Measurements from ENCODE around the gene GPR146. TPM values are rescaled to one million over a fixed set of nuclear protein-coding genes. Genes with fewer than 3 reads are reported as not detected.
"Not testable (repeated sequence)": the region's sequence is repeated elsewhere in the genome, so short reads cannot be mapped to it uniquely, and the experiment has no call there.

GPR146 gene, protein sequence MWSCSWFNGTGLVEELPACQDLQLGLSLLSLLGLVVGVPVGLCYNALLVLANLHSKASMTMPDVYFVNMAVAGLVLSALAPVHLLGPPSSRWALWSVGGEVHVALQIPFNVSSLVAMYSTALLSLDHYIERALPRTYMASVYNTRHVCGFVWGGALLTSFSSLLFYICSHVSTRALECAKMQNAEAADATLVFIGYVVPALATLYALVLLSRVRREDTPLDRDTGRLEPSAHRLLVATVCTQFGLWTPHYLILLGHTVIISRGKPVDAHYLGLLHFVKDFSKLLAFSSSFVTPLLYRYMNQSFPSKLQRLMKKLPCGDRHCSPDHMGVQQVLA
- 3.1 TPM for total RNA-seq
- 43.9 TPM for polyA plus RNA-seq

DNA sequence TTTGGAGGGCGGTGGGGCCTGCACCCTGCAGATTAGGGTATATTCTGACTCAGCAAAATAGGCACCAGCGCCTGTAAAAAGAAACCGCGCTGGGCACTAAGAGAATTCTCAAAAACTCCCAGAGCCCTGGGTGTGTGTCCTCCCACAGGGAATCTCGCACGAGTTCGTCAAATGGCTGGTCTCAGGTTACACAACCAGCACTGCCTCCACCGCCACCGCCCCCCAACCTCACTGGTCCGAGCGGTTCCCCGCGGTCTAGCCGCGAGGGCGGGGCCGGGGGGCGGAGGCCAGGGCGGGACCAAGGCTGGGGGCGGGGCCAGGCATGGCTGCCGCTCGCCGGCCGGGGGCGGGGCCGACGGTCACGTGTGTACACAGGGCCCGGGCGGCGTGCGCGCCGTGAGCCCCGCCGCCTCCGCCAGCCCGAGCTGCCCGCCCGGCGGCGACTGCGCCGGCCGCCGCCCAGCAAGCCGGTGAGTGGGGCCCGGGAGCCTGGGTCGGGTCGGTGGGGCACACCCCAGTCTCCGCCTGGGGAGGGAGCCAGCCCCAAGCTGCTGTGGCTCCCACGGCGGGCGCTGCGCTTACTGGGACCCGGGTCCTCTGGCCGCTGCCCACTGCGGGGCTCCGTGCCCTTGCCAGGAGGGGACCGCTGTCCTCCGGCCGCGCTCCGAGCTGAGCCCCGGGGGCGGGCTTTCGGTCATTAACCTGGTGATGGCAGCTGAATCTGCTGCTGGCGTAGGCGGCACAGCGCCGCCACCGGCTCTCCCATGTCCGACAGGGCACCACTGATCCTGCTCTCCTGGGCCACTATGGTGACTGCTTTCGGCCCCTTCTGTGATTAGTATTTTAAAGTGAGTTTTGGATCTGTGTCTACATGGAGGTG is at the start of gene GPR146:
TSS of gene GPR146 (plus strand) at position 358 of the 880 bp plus-strand sequence. CDS start 12,970 bp downstream, outside the sequence.
- peaks cover 2% of the 10 kb centered on the region for H3K4me1 ChIP-seq (ENCODE audit: insufficient read depth)
- peak within 1 kb of the TSS; percentile 70 for H3K4me3 ChIP-seq (ENCODE audit: low read depth, low read length)
- no peaks in the 10 kb centered on the region for H3K36me3 ChIP-seq (ENCODE audit: insufficient read depth)
- peak within 1 kb of the TSS; percentile 85 for H3K27ac ChIP-seq (ENCODE audit: low read depth)
- DNase-seq (ENCODE audit: extremely low spot score), result peak; percentile 90
- 2% methylated on average over 74 of the region's 74 CpGs for WGBS

GRCh38 chr7:994592-995308 is 49.6 kb upstream of the GPR146 start:
- no peaks in the 10 kb centered on the region for H3K4me1 ChIP-seq (ENCODE audit: insufficient read depth)
- 76% methylated on average over 28 of the region's 28 CpGs for WGBS

DNA sequence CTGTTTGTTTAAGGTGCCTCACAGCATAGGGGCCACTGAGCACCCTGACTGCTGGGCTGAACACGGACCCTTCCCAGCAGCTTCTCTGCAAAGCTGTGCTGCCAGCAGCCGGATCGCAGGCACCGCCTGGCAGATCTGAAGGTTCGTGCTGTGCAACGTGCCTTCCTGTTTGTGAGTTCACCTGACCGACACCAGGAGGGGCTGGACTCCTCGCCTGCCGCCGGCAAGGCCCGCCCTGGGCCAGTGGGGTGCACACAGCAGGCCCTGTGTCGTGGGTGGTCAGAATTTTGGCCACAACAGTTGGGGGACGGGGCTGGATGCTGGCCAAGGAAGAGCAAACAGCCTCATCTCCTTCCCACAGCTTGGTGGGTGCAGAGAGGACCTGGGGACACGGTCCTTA is 48.8 kb upstream of the GPR146 start:
- 88% methylated on average over 14 of the region's 14 CpGs for WGBS
- no peak overlapping the region for H3K4me3 ChIP-seq (ENCODE audit: low read depth, low read length)
- DNase-seq (ENCODE audit: extremely low spot score), result no peak
- H3K27ac ChIP-seq (ENCODE audit: low read depth), result no peak overlapping the region
- H3K4me1 ChIP-seq (ENCODE audit: insufficient read depth), result no peaks in the 10 kb centered on the region
- no peaks in the 10 kb centered on the region for H3K36me3 ChIP-seq (ENCODE audit: insufficient read depth)

More at GRCh38 chr7:994592-995308, 49.6 kb upstream of the GPR146 start:
- H3K4me3 ChIP-seq (ENCODE audit: low read depth, low read length), result no peak overlapping the region
- no peak overlapping the region for H3K27ac ChIP-seq (ENCODE audit: low read depth)
- DNase-seq (ENCODE audit: extremely low spot score), result no peak
- H3K36me3 ChIP-seq (ENCODE audit: insufficient read depth), result no peaks in the 10 kb centered on the region

DNA sequence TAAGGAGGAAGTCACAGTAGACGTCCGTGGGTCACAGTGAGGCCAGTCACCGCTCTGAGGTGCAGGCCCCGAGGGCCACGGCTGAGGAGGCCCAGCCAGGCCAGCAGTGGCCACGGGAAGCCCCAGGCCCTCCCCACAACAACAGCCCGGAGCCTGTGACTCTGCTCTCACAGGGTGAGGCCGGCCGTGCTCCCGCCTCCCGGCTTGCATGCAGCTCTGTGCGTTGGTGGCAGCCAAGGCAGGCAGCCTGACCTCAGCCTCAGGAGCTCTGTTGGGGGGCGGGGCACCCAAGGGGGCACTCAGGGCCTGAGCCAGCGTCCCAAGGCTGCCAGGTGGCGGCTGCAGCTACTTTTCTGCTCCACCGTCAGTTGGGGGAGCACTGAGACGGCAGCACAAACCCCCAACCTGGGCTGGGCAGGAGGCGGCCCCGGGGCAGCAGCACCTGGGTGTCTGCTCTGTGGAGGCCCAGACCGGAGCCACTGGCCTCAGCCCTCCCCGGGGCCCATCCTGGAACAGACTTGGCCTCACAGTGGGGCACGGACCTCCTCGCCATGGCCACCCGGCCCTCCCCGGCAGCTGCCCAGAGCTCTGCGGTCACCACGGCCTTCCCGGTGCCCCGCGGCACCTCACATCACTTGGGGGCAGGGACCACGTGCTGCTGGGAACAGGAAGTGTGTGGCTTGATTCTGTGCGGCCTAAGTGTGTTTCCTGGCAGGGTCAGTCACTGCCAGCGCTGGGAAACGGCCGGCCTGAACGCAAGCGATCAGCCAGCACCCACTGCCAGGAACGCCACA is 48.1 kb upstream of the GPR146 start:
- DNase-seq (ENCODE audit: extremely low spot score), result no peak
- Histone ChIP-seq H3K36me3 (ENCODE audit: insufficient read depth) (no peaks in the 10 kb centered on the region), H3K4me1 (ENCODE audit: insufficient read depth) (no peaks in the 10 kb centered on the region), H3K27ac (ENCODE audit: low read depth) (no peak overlapping the region), H3K4me3 (ENCODE audit: low read depth, low read length) (no peak overlapping the region)
- WGBS, result 85% methylated on average over 38 of the region's 38 CpGs

DNA sequence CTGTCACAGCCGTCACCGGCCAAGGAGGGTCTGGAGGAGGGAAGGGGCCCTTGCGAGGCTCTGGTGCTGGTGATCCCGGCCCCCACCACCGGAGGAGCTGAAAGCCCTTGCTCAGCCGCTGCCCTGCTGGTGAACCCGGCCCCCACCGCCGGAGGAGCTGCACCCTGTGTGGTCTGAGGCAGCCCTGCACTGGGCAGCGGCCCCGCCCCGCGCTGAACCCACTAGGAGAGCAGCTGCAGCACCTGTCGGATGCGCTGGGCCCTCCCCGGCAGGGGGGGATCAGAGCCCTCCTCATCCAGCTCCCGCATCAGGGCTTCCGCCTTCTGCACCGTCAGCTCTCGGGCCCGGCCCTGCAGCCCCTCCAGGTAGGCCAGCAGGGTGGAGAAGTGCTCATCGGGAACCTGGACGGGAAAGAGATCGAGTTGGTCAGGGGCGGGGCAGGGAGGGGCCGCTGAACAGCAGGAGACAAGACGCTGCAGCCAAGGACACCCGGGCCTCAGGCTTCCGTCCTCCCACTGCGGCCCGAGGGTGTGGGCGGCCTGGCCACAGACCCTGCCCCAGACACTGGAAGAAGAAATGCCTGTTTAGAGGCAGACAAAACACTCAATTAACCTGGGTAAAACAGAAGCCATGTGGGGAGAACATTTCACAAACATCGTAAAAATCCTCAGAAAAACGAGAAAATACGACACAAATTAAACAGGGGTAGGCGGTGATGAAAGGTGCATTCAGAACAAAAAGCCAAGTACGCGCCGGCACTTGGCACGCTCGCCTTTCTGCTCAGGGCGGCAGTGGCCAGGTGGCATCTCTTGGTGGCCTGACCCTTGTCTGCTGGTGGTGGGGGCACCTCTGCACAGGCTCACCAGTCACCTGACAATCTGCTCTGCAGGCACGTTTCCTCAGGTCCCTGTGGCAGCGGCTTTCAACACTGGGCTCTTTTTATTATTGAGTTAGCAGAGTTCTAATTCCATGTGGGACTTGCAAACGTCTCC is 46.6 kb upstream of the GPR146 start:
- Histone ChIP-seq H3K36me3 (ENCODE audit: insufficient read depth) (no peaks in the 10 kb centered on the region), H3K4me3 (ENCODE audit: low read depth, low read length) (no peak overlapping the region), H3K4me1 (ENCODE audit: insufficient read depth) (no peaks in the 10 kb centered on the region), H3K27ac (ENCODE audit: low read depth) (no peak overlapping the region)
- 78% methylated on average over 45 of the region's 45 CpGs for WGBS
- DNase-seq (ENCODE audit: extremely low spot score), result no peak

GRCh38 chr7:999149-999879 is 45.0 kb upstream of the GPR146 start:
- Histone ChIP-seq H3K27ac (ENCODE audit: low read depth) (no peak overlapping the region), H3K4me1 (ENCODE audit: insufficient read depth) (no peaks in the 10 kb centered on the region), H3K36me3 (ENCODE audit: insufficient read depth) (no peaks in the 10 kb centered on the region), H3K4me3 (ENCODE audit: low read depth, low read length) (no peak overlapping the region)
- 75% methylated on average over 28 of the region's 28 CpGs for WGBS
- no peak for DNase-seq (ENCODE audit: extremely low spot score)

DNA sequence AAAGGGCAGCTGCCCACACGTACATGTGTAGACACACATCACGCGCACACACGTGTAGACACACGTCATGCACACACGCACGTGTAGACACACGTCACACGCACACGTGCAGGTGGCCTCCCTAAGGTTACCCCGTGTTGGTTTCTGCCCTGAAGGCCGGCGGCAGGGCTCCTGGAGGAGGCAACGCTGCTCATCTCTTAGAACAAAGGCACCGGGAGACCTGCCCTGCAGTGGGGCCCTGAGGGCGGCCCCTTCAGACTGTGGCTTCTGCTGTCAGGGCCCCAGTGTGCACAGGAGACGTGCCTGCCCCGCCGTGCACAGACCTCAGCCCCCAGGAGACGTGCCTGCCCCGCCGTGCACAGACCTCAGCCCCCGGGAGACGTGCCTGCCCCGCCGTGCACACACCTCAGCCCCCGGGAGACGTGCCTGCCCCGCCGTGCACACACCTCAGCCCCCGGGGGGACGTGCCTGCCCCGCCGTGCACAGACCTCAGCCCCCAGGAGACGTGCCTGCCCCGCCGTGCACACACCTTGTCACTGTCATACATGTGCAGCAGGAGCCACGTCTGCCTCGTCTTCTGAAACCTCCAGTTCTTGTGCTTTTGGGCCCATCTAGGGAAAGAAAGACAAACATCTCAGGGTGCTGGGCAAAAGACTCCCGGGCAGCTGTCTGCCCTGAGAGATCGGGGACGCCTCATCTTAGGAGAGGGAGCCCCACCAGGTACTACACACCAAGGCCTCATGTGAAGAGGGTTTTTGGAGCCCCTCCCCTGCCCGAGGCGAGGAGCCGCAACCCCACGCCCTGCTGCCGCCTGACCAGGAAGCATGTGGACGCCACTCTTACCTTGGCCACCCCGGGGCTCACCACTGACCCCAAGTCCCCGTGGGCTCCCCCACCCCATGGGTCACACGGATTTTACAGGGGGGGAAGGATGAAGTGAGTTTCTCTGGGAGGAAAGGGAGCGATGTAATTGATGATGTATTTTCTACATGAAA is 44.1 kb upstream of the GPR146 start:
- no peak for DNase-seq (ENCODE audit: extremely low spot score)
- Histone ChIP-seq H3K27ac (ENCODE audit: low read depth) (no peak overlapping the region), H3K4me1 (ENCODE audit: insufficient read depth) (no peaks in the 10 kb centered on the region), H3K36me3 (ENCODE audit: insufficient read depth) (no peaks in the 10 kb centered on the region), H3K4me3 (ENCODE audit: low read depth, low read length) (no peak overlapping the region)
- 88% methylated on average over 52 of the region's 52 CpGs for WGBS

DNA sequence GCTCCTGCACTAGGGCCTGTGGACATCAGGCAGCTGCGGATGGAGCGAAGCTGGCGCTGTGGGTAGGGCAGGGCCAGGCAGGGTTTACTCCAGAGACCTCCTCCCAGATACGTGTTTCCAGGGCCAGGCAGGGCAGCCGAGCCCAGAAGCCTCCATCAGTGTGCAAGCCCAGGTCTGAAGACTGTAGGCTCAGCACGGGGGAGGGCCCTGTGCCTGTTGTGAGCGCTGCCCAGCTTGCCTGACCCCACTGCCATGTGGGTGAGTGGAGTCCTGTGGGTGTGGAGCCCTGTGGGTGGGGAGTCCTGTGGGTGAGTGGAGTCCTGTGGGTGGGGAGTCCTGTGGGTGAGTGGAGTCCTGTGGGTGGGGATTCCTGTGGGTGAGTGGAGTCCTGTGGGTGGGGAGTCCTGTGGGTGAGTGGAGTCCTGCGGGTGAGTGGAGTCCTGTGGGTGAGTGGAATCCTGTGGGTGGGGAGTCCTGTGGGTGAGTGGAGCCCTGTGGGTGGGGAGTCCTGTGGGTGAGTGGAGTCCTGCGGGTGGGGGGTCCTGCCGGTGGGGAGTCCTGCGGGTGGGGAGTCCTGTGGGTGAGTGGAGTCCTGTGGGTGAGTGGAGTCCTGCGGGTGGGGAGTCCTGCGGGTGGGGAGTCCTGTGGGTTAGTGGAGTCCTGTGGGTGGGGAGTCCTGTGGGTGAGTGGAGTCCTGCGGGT is 43.1 kb upstream of the GPR146 start:
- not testable (repeated sequence) for H3K36me3 ChIP-seq (ENCODE audit: insufficient read depth); H3K4me1 ChIP-seq (ENCODE audit: insufficient read depth)

GRCh38 chr7:1002026-1002425 is 42.3 kb upstream of the GPR146 start:
- not testable (repeated sequence) for H3K36me3 ChIP-seq (ENCODE audit: insufficient read depth); H3K4me3 ChIP-seq (ENCODE audit: low read depth, low read length); H3K27ac ChIP-seq (ENCODE audit: low read depth); H3K4me1 ChIP-seq (ENCODE audit: insufficient read depth); DNase-seq (ENCODE audit: extremely low spot score)
- WGBS, result 91% methylated on average over 4 of the region's 4 CpGs

More for the DNA sequence above, 43.1 kb upstream of the GPR146 start:
- H3K27ac ChIP-seq (ENCODE audit: low read depth); DNase-seq (ENCODE audit: extremely low spot score); H3K4me3 ChIP-seq (ENCODE audit: low read depth, low read length): not testable (repeated sequence)
- 92% methylated on average over 14 of the region's 14 CpGs for WGBS

GRCh38 chr7:1002445-1002844 is 41.9 kb upstream of the GPR146 start:
- not testable (repeated sequence) for H3K36me3 ChIP-seq (ENCODE audit: insufficient read depth); H3K4me3 ChIP-seq (ENCODE audit: low read depth, low read length); H3K4me1 ChIP-seq (ENCODE audit: insufficient read depth); H3K27ac ChIP-seq (ENCODE audit: low read depth); DNase-seq (ENCODE audit: extremely low spot score)
- 86% methylated on average over 6 of the region's 7 CpGs for WGBS

All from urinary bladder (tissue), 4 donors.